AML-193 (cell line): Measurements from ENCODE around the gene OR5K2.

Experiments used
- DNase-seq, 2 experiments: peaks; one replicate each; lab custom pipeline; 2025; lab: John Stamatoyannopoulos, UW

Gene OR5K2

DNA sequence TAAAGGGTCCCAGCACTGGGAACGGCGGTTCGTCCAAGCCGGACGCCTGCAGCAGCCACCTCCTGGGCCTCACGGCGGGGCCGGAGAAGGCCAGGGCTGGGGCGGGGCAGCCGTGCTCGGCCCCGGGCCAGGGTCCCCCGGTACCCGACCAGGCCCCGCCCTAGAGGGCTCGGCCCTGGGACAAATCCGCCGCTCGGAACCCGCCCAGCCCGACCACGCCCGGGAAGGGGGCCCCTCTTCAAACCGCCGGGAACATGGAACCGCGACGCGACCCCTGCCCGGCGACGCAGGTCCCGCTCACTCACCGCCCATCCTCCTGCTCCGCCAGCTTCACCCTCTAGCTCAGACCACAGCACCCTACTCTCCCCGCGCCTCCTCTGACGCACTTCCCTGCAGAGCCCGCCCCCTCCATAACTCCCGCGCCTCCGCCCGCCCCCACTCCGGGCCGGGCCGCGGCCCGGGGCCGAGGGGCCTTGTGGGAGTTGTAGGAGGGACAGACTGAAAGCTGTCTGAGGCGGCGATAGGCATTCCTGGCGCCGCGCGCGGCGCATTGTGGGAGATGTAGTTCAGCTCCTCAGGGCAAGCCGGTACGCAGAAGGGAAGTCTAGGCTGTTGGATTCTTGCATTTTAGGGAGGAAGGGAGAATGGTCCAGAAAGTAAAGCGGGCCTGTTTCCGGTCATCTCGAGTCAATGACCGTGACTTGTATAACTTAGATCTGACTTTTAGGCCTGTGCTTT, 25.2 kb downstream of the OR5K2 start, which contains the start of gene CLDND1:
Gene CLDND1 (minus strand): TSS at position 359 of the 738 bp plus-strand sequence. CDS start 1,478 bp downstream, outside the sequence.
- DNase-seq: peak; percentile 98

DNA sequence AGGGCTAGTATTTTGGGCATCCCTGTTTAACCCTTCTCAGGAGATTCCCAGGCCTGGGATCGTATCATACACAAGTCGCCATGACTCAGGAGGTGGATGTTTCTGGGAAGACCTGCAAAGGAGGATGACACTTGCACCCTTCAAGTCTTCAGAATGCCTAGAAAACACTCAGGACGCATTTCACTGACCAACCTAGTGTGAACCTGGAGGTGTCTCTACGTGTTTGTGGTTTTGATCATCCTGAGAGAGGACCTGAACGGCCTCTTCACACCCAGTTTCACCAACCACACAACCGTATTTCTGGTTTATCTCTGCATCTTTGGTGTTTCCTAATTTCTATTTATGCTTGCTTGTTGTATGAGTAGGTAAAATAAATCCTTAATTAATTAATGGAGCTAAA, 28.0 kb downstream of the OR5K2 start:
- DNase-seq: no peak

DNA sequence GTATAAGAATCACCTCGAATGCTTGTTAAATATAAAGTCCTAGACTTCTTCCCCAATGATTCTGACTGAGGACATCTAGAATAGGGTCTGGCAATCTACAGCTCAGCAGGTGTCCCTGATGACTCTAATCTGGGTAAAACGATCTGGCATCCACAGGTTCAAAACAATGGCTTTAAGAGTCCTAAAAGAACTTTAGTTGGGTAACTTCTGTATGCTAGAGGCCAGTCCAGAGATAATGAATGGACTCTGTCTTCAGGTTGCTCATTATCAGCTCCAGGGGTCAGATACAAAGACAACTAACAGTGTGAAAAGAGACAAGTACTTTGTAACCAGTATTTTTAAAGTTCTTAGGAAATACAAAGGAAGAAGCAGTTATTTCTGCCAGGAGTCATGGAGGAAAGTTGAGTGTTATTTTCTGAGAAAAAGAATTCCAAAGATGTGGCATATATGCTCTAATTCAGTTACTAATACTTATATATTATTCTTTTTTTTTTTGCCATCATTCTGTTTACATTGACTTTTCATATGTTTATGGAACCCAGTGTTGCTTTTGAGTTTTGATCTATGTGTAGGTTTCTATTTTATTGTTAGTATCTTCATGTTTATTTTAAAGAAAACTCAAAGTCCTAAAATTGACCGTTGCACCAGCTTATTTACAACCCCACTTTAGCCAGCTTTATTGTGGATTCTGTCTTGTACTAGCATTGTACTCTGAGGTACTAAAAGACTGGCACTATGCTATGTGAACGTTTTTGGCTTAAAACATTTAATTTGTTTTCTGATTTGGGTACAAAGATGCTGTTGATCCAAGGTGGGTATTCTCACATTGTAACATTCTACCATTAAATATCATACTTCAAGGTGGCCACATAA, 31.2 kb downstream of the OR5K2 start:
- DNase-seq: no peak

DNA sequence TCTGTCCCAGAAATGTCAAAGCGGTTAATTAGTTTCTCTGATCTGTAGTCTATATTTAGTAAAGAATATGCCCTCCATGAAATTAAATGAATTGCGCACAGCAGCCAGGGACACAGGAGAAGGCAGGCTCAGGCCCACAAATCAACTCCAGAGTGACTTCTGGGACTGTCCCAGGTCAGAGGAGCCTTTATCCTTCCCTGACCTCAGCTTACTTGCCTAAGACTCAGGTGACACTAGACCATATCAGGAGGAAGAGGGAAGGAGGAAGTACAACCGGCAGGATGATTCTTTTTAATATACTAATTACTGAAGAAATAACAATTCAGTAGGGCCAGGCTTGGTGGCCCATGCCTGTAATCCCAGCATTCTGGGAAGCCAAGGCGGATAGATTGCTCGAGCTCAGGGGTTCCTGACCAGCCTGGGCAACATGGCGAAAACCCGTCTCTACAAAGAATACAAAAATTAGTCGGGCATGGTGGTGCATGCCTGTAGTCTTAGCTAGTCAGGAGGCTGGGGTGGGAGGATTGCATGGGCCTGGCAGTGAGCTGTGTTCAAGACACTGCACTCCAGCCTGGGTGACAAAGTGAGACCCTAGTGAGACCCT, 32.5 kb downstream of the OR5K2 start:
- DNase-seq: peak; percentile 21 to 23

DNA sequence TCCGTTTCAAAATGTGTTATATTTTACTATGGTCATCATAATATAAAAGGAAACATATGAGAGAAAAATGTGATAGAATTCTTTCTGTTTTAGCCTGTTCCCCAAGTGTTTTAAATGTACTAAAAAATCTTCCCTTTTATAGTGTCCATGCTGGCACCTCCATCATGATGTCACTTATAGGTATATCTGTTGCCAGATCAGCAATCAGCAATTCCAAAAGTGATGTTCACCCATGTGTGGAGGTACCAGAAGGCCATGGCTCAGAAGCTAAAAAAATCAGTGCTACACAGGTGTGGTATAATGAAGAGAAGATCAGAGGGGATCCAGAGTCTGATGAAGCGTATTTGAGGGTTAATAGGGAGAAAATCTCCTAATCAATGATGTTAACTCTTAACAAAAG, 33.2 kb downstream of the OR5K2 start:
- no peak for DNase-seq

DNA sequence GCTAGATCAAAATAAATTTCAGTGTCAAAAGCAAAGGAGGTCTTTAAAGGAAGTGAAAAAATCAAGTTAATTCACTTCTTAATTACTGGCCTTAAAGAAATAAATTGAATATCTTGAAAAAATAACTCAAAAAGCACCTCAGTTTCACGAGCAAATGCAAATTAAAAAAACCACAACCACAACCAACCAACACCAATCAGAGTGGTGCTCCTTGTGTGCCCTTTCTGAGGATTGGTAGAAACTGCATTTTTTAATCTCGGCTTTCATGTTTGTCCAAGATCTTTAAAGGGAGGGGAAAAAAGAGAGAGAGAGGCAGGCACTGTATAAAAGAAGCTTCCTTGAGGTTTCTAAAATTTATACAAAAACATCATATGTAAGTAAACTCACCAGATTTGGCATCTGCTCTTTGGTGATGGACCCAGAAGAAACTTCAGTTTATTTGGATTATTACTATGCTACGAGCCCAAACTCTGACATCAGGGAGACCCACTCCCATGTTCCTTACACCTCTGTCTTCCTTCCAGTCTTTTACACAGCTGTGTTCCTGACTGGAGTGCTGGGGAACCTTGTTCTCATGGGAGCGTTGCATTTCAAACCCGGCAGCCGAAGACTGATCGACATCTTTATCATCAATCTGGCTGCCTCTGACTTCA, 34.3 kb downstream of the OR5K2 start, which contains the start of gene GPR15:
Gene GPR15 (plus strand): TSS at position 357 of the 653 bp plus-strand sequence. CDS start 56 bp downstream, at position 413.
- no peak for DNase-seq

DNA sequence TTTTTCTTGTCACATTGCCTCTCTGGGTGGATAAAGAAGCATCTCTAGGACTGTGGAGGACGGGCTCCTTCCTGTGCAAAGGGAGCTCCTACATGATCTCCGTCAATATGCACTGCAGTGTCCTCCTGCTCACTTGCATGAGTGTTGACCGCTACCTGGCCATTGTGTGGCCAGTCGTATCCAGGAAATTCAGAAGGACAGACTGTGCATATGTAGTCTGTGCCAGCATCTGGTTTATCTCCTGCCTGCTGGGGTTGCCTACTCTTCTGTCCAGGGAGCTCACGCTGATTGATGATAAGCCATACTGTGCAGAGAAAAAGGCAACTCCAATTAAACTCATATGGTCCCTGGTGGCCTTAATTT, 34.8 kb downstream of the OR5K2 start:
- no peak for DNase-seq

DNA sequence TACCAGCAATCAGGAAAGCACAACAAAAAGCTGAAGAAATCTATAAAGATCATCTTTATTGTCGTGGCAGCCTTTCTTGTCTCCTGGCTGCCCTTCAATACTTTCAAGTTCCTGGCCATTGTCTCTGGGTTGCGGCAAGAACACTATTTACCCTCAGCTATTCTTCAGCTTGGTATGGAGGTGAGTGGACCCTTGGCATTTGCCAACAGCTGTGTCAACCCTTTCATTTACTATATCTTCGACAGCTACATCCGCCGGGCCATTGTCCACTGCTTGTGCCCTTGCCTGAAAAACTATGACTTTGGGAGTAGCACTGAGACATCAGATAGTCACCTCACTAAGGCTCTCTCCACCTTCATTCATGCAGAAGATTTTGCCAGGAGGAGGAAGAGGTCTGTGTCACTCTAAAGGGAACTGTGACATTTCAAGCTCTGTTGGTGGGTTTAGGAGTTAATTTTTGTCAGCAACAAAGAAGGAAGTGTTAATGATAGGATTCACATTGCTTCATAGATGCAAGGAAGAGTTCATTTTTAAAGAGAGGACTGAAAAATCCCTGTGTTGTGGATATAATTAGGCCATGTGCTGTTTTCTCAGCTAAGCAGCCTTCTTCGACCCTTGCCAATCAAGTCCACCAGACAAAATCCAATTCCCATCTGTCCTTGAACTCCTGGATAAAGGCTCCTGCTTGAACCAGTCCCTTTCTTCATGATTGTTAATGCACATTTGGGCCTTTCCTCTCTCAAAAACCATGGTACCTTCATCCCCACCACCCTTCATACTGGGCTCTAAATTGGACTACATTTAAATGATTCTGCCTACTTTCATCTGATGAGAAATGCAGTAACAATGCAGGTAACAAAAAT, 35.5 kb downstream of the OR5K2 start:
- peak; percentile 22 to 39 for DNase-seq

DNA sequence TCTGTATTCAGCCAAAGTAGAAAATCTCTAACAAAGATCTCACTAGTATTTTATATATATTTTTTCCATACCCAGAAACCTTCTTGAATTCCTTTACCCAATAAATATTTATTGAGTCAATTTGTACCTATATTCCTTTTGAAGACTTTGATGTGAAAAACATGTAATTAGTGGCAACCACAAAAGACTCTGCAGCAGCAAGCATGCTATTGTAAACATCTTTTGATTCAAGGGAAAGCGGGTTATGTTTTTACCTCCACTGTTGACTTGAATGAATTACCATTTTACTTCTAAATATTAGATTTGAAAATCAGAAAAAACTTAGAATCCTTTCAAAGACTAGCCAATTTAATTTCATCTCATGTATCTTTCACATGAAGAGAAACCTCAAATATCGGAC, 36.7 kb downstream of the OR5K2 start:
- no peak for DNase-seq

DNA sequence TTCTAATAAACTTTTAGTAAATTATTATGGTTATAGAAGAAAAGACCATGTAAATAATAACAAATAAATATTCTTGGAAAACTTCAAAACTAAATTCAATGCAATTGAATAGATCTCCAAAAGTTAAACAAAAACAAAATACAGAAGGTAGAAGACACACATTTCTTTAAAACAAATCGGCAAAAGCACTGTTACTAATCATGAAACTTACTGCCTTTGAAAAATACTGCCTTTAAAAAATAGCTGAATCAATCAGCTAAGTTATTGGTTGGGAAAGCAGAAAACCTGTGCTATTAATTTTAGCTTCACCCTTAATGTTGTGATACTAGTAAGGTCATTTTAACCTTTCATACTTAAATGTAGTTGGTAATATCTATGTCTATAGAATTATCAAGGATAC, 37.3 kb downstream of the OR5K2 start:
- DNase-seq: no peak

DNA sequence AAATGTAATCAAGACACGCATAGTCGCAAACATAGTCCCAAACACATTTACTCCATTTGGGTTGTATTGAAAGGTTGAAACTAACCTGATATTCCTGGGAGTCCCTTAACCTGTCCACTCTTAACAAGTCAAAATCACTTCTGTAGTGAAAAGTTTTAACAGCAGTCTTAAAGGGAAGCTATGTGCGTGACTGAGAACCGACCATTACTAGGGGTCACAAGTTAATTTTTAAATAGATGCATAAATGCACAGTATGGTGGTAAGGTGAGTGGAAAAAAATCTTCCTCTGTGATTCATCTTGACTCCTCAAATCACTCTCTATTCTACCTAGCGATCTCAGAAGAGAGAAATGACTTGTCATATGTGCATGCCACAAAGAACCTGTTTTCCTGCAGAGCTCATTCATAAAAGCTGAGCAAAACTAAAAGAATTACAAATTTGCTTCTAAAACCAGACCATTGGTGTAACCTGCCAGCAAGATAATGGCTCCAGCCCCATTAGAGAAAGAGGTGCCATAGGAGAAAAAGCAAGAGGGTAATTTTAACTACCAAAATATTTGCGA, 39.1 kb downstream of the OR5K2 start:
- DNase-seq: no peak

DNA sequence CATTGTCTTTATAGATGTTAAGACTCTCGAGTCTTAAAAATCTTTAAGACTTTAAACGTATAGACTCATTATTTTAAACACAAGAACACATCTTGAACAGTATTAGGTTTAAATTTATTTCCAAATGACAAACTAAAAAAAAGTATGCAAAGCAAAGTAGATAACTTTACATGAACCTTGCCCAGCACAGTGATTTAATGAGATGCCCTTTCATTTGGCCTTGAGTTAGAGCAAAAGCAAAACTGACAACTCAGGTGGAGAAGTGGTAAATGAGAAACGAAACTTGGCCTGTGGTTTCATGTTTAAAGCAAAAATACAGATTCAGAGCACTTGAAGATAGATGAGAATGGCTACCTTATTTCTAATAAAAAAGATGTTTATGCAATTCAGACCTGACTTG, 42.9 kb downstream of the OR5K2 start:
- DNase-seq: no peak

DNA sequence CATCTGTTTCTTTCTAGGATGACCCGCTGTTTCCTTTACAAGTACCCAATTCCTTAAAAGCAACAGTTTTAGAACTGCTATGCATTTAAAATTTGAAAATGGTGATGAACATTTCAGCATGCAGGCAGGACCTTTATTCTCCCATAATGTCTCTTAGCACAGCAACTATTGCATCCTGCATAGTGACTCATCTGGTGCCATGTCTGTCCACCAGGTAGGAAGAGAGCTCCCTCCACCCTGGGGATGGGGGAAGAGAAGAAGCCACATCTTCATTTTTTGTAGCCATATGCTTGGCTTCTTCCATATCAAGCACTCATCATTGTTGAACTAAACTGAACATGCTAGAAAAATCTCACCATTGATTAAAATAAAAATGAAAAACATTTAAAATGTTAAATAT, 44.2 kb downstream of the OR5K2 start:
- no peak for DNase-seq

DNA sequence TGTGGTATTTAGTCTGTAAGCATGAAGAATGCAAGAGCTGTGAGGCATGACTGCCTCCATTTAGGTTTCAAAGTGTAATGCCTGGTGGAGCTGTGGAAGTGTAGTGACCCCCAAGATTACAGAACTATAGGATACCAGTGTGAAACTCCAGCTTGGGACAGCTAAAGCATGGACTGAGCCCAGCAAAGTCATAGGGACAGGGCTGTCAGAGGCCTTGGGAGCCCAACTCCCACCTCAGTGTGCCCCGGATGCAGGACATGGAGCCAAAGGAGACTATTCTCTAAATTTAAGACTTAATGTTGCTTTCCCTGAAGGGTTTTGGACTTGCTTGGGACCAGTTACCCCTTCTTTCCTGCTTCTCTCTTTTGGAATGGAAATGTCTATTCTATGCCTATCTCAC, 45.1 kb downstream of the OR5K2 start:
- no peak for DNase-seq

DNA sequence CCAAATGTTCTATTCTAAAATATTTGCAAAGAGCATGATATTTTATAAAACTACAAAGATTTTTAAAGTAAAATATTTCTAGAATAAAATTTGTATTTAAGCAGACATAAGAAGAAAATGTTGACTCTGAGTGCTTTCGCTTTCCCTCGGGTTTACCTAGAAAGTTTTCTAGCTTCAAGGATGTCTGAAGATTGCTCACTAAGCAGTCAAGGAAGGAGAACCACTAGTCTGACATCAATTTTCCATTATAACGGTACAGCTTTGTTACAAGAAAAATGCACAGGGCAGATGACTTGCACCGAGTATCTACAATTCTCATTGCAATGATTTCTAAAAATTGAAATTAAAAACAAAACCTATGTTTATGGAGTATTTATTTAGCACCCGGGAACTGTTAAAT, 48.5 kb downstream of the OR5K2 start:
- peak in 1 of 2 experiments; percentile 18 for DNase-seq
